HepG2 (cell line): ENCODE data around the gene TMEM273. TPM values are rescaled to one million over a fixed set of nuclear protein-coding genes. Genes with fewer than 3 reads are reported as not detected.

Experiments
- AKNA ChIP-seq: sonication (generic); formaldehyde crosslinking; IDR thresholded peaks from 2 replicates; pipeline ENCODE4 v1.4.0; 2020; ENCODE audit warnings: missing genetic modification reagents, borderline replicate concordance
- BRCA1 ChIP-seq: sonication (generic); formaldehyde crosslinking; IDR thresholded peaks from 2 replicates; pipeline ENCODE4 v1.4.0; 2020; ENCODE audit warnings: missing genetic modification reagents
- CREB3 ChIP-seq: sonication (generic); formaldehyde crosslinking; IDR thresholded peaks from 2 replicates; pipeline ENCODE4 v1.5.0; 2020; ENCODE audit warnings: missing genetic modification reagents
- DZIP1 ChIP-seq: sonication (generic); formaldehyde crosslinking; IDR thresholded peaks from 2 replicates; pipeline ENCODE4 v1.5.0; 2020; ENCODE audit warnings: mild to moderate bottlenecking, missing genetic modification reagents
- GMEB1 ChIP-seq: sonication (generic); formaldehyde crosslinking; IDR thresholded peaks from 2 replicates; pipeline ENCODE4 v1.5.1; 2020; ENCODE audit warnings: missing genetic modification reagents, mild to moderate bottlenecking, borderline replicate concordance
- ISX ChIP-seq: sonication (generic); formaldehyde crosslinking; conservative IDR thresholded peaks from 2 replicates; pipeline ENCODE4 v1.5.0; 2020; ENCODE audit warnings: missing genetic modification reagents
- MED13 ChIP-seq: sonication (generic); formaldehyde crosslinking; IDR thresholded peaks from 2 replicates; pipeline ENCODE4 v1.5.0; 2020; ENCODE audit warnings: missing genetic modification reagents
- MLLT10 ChIP-seq: sonication (generic); formaldehyde crosslinking; IDR thresholded peaks from 2 replicates; pipeline ENCODE4 v1.4.0; 2020; ENCODE audit warnings: missing genetic modification reagents
- PATZ1 ChIP-seq: sonication (generic); formaldehyde crosslinking; IDR thresholded peaks from 2 replicates; pipeline ENCODE4 v1.4.0; 2020; ENCODE audit warnings: missing genetic modification reagents
- RFX1 ChIP-seq: fragments of 450-650 bp; IDR thresholded peaks from 2 replicates; pipeline ENCODE4 v1.6.1; 2017
- SYNCRIP ChIP-seq: fragments of 200-400 bp; formaldehyde crosslinking; IDR thresholded peaks from 2 replicates; pipeline ENCODE4 v1.6.1; 2018; ENCODE audit warnings: mild to moderate bottlenecking, low read depth, low read length; ENCODE audit not compliant: insufficient read depth
- TBP ChIP-seq: sonication (generic); formaldehyde crosslinking; IDR thresholded peaks from 2 replicates; pipeline ENCODE4 v1.5.0; 2020; ENCODE audit warnings: missing genetic modification reagents
- ZBTB43 ChIP-seq: sonication (generic); formaldehyde crosslinking; conservative IDR thresholded peaks from 2 replicates; pipeline ENCODE4 v1.4.0; 2020; ENCODE audit warnings: missing genetic modification reagents
- ZMYM4 ChIP-seq: sonication (generic); formaldehyde crosslinking; IDR thresholded peaks from 2 replicates; pipeline ENCODE4 v1.8.1; 2023; ENCODE audit warnings: mild to moderate bottlenecking, missing genetic modification reagents
- polyA plus RNA-seq, 8 experiments: library from polyadenylated mRNA; depleted of rRNA in 3 of 8; stranded (reverse) in 7 of 8; unstranded in 1 of 8; fragments of >200 nt; fragmentation: Illumina TruSeq in 4 of 8; extraction: Trizol in 4 of 8; gene quantifications; 2 replicates each; pipeline versions ENCODE4 v1.2.1 to v1.2.3, GENCODE V29; 2011 to 2016; ENCODE audit warnings: low read depth in 4 of 8, missing spikeins in 1 of 8, mixed read lengths in 1 of 8; ENCODE audit not compliant: insufficient read depth in 1 of 8
- total RNA-seq, 5 experiments: library from RNA; depleted of rRNA; stranded (reverse); fragments of >200 nt; fragmentation: Illumina TruSeq; extraction: Trizol; gene quantifications; 2 replicates each; pipeline ENCODE4 v1.2.3, GENCODE V29; 2016; ENCODE audit warnings: low read depth in 1 of 5

The TMEM273 gene
- total and polyA plus RNA-seq, 2 of the 13 experiments (the other 11 are each of a cell fraction or from before 2014, with no cell fraction given): not detected

GRCh38 chr10:49220679-49221078 lies 32.5 kb upstream of the TMEM273 start (continued):
- TF ChIP-seq AKNA (CRISPR knock-in tag): no peak
- no peak for TF ChIP-seq ZMYM4 (CRISPR knock-in tag)
- TF ChIP-seq MLLT10: no peak
- TF ChIP-seq ISX (CRISPR knock-in tag): no peak
- TF ChIP-seq SYNCRIP: no peak
- no peak for TF ChIP-seq CREB3 (CRISPR knock-in tag)
- no peak for TF ChIP-seq DZIP1 (CRISPR knock-in tag)
- no peak for TF ChIP-seq TBP (CRISPR knock-in tag)
- no peak for TF ChIP-seq RFX1
- no peak for TF ChIP-seq BRCA1 (CRISPR knock-in tag)
- TF ChIP-seq PATZ1 (CRISPR knock-in tag): no peak
- TF ChIP-seq MED13: no peak
- no peak for TF ChIP-seq ZBTB43 (CRISPR knock-in tag)
- TF ChIP-seq GMEB1 (CRISPR knock-in tag): no peak
